Measurements from ENCODE around the gene CSNK1G1.

- TF ChIP-seq, protein P1, sequence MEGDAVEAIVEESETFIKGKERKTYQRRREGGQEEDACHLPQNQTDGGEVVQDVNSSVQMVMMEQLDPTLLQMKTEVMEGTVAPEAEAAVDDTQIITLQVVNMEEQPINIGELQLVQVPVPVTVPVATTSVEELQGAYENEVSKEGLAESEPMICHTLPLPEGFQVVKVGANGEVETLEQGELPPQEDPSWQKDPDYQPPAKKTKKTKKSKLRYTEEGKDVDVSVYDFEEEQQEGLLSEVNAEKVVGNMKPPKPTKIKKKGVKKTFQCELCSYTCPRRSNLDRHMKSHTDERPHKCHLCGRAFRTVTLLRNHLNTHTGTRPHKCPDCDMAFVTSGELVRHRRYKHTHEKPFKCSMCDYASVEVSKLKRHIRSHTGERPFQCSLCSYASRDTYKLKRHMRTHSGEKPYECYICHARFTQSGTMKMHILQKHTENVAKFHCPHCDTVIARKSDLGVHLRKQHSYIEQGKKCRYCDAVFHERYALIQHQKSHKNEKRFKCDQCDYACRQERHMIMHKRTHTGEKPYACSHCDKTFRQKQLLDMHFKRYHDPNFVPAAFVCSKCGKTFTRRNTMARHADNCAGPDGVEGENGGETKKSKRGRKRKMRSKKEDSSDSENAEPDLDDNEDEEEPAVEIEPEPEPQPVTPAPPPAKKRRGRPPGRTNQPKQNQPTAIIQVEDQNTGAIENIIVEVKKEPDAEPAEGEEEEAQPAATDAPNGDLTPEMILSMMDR (IDR thresholded peaks at IDR 0.05; ENCODE audit: insufficient read depth, low read length, poor library complexity, severe bottlenecking): no peak
- TF ChIP-seq EZH2phosphoT487 (conservative IDR thresholded peaks at IDR 0.05; ENCODE audit: low read length): no peak
Measured at GRCh38 chr15:64122936-64123351, 233.0 kb downstream of the CSNK1G1 start.
